Uterus (tissue), 2 donors: ENCODE data around the gene PSMD7.

ENCODE experiments used
- POLR2A ChIP-seq, 2 donors: fragments of 450-650 bp; IDR thresholded peaks; one replicate each; pipeline ENCODE4 v1.6.1; 2016; ENCODE audit warnings: antibody characterized with exemption in 2 of 2, mild to moderate bottlenecking in 1 of 2, moderate library complexity in 1 of 2
- TF ChIP-seq, protein P1 (sequence below), 4 experiments: fragments of 200-600 bp in 2 of 4; fragments of 450-650 bp in 2 of 4; sonication (generic) in 2 of 4; IDR thresholded peaks; one replicate each; pipeline ENCODE4 v1.5.1; 2016 to 2019; ENCODE audit warnings: antibody characterized with exemption in 4 of 4, mild to moderate bottlenecking in 2 of 4, moderate library complexity in 1 of 4

GRCh38 chr16:74309789-74310781, 13.5 kb downstream of the PSMD7 start:
- TF ChIP-seq, protein P1, sequence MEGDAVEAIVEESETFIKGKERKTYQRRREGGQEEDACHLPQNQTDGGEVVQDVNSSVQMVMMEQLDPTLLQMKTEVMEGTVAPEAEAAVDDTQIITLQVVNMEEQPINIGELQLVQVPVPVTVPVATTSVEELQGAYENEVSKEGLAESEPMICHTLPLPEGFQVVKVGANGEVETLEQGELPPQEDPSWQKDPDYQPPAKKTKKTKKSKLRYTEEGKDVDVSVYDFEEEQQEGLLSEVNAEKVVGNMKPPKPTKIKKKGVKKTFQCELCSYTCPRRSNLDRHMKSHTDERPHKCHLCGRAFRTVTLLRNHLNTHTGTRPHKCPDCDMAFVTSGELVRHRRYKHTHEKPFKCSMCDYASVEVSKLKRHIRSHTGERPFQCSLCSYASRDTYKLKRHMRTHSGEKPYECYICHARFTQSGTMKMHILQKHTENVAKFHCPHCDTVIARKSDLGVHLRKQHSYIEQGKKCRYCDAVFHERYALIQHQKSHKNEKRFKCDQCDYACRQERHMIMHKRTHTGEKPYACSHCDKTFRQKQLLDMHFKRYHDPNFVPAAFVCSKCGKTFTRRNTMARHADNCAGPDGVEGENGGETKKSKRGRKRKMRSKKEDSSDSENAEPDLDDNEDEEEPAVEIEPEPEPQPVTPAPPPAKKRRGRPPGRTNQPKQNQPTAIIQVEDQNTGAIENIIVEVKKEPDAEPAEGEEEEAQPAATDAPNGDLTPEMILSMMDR (IDR thresholded peaks at IDR 0.05) = peak; percentile 50 to 65 (median 56)
- no peak for TF ChIP-seq POLR2A (IDR thresholded peaks at IDR 0.05)
